H1 (cell line): ENCODE results near the gene C15orf62. TPM values are rescaled to one million over a fixed set of nuclear protein-coding genes. Genes with fewer than 3 reads are reported as not detected.
A peak's percentile ranks its signal among the peaks of the same experiment; 100 is the strongest.

Source experiments
- CTCF ChIA-PET: fragments of 300-600 bp; sonication (Branson Sonifier 250); formaldehyde crosslinking; loops from one replicate; lab custom pipeline; 2021; ENCODE audit not compliant: partially characterized antibody; lab: Charles Lee
- POLR2A ChIA-PET: fragments of 300-600 bp; sonication (Branson Sonifier 250); formaldehyde crosslinking; loops from one replicate; lab custom pipeline; 2021; ENCODE audit warnings: inconsistent platforms; ENCODE audit not compliant: partially characterized antibody; lab: Charles Lee
- DNase-seq, 2 experiments: peaks; one replicate each; pipeline versions ENCODE4 v3.0.0 to v3.0.0-alpha.2; 2010 to 2022; ENCODE audit warnings: low spot score in 2 of 2, low read depth in 1 of 2, mixed read lengths in 1 of 2
- FAIRE-seq: peaks from 2 replicates; lab custom pipeline; 2011; peaks lifted over from hg19 to GRCh38; lab: Jason Lieb, UNC
- H2AFZ ChIP-seq: 2 replicates; pipeline ENCODE4 v1.8.1; 2012; ENCODE audit warnings: low read length, inconsistent platforms
- H2AK5ac ChIP-seq: 2 replicates; pipeline ENCODE4 v1.6.1; 2013; ENCODE audit warnings: low read depth, low read length
- H2BK120ac ChIP-seq: replicated peaks from 2 replicates; pipeline ENCODE3; 2013; ENCODE audit warnings: low read depth, low read length, inconsistent platforms
- H2BK12ac ChIP-seq: 2 replicates; pipeline ENCODE4 v1.6.1; 2013; ENCODE audit warnings: low read depth, low read length
- H2BK15ac ChIP-seq: 2 replicates; pipeline ENCODE4 v1.6.1; 2013; ENCODE audit warnings: low read length
- H2BK20ac ChIP-seq: 2 replicates; pipeline ENCODE4 v1.6.1; 2013; ENCODE audit warnings: low read length
- H2BK5ac ChIP-seq: 2 replicates; pipeline ENCODE4 v1.6.1; 2013; ENCODE audit warnings: low read depth, low read length
- H3K14ac ChIP-seq: 2 replicates; pipeline ENCODE4 v1.6.1; 2013; ENCODE audit warnings: inconsistent platforms; ENCODE audit not compliant: insufficient read length
- H3K18ac ChIP-seq: 2 replicates; pipeline ENCODE4 v1.6.1; 2013; ENCODE audit warnings: low read length; ENCODE audit errors: extremely low read depth
- H3K23ac ChIP-seq: 2 replicates; pipeline ENCODE4 v1.6.1; 2013; ENCODE audit warnings: inconsistent platforms; ENCODE audit not compliant: insufficient read length
- H3K23me2 ChIP-seq: 2 replicates; pipeline ENCODE4 v1.6.1; 2013; ENCODE audit warnings: low read depth, low read length
- H3K27ac ChIP-seq: 2 replicates; pipeline ENCODE4 v1.6.1; 2011; ENCODE audit warnings: low read depth, low read length, inconsistent platforms
- H3K27me3 ChIP-seq, 4 experiments: replicated peaks in 1 of 4; 1 replicate in 1 of 4; 2 replicates in 3 of 4; pipeline versions ENCODE4 v1.6.1 to v1.8.1; 2011 to 2013; ENCODE audit warnings: low read length in 3 of 4, mild to moderate bottlenecking in 3 of 4, inconsistent platforms in 2 of 4, mixed read lengths in 2 of 4, moderate library complexity in 1 of 4; ENCODE audit not compliant: control insufficient read depth in 3 of 4, insufficient read depth in 3 of 4; ENCODE audit errors: extremely low read depth in 1 of 4
- H3K36me3 ChIP-seq, 4 experiments: 2 replicates each; pipeline versions ENCODE4 v1.6.1 to v1.8.1; 2011 to 2013; ENCODE audit warnings: mild to moderate bottlenecking in 4 of 4, low read length in 3 of 4, moderate library complexity in 2 of 4, control low read depth in 1 of 4, inconsistent platforms in 1 of 4; ENCODE audit not compliant: insufficient read depth in 4 of 4, control insufficient read depth in 2 of 4
- H3K4ac ChIP-seq: replicated peaks from 2 replicates; pipeline ENCODE3; 2013; ENCODE audit warnings: low read length, low read depth, mixed read lengths, inconsistent platforms; ENCODE audit not compliant: insufficient read length
- H3K4me1 ChIP-seq, 4 experiments: replicated peaks in 1 of 4; 1 replicate in 1 of 4; 2 replicates in 3 of 4; pipeline versions ENCODE4 v1.6.1 to v1.8.1; 2011 to 2013; ENCODE audit warnings: low read length in 3 of 4, inconsistent platforms in 2 of 4, mixed read lengths in 1 of 4; ENCODE audit not compliant: insufficient read depth in 4 of 4, control insufficient read depth in 3 of 4
- H3K4me2 ChIP-seq, 2 experiments: 2 replicates each; pipeline versions ENCODE4 v1.6.1 to v1.8.1; 2011 to 2013; ENCODE audit warnings: low read depth in 2 of 2, low read length in 2 of 2, control low read depth in 1 of 2, inconsistent platforms in 1 of 2, mild to moderate bottlenecking in 1 of 2; ENCODE audit not compliant: insufficient read depth in 1 of 2
- H3K4me3 ChIP-seq, 4 experiments: fragments of 200-600, 300-600 bp in 1 of 4; sonication (generic), shearing (Covaris generic), sonication (Bioruptor Twin) in 1 of 4; 2 replicates each; pipeline versions ENCODE4 v1.5.1 to v1.8.1; 2011 to 2016; ENCODE audit warnings: low read length in 4 of 4, low read depth in 3 of 4, control low read depth in 2 of 4, inconsistent platforms in 2 of 4, mild to moderate bottlenecking in 2 of 4, mixed read lengths in 1 of 4, moderate library complexity in 1 of 4; ENCODE audit not compliant: insufficient read depth in 2 of 4; ENCODE audit errors: extremely low read depth in 1 of 4
- H3K56ac ChIP-seq: replicated peaks from 2 replicates; pipeline ENCODE3; 2013; ENCODE audit warnings: low read depth, mild to moderate bottlenecking, mixed read lengths, low read length, inconsistent platforms; ENCODE audit not compliant: insufficient read length
- H3K79me1 ChIP-seq: 2 replicates; pipeline ENCODE4 v1.6.1; 2013; ENCODE audit warnings: low read depth, low read length, control low read depth
- H3K79me2 ChIP-seq, 2 experiments: 2 replicates each; pipeline versions ENCODE4 v1.6.1 to v1.8.1; 2012 to 2013; ENCODE audit warnings: low read length in 2 of 2, mild to moderate bottlenecking in 2 of 2, inconsistent platforms in 1 of 2; ENCODE audit not compliant: insufficient read depth in 2 of 2, control insufficient read depth in 1 of 2
- H3K9ac ChIP-seq, 4 experiments: replicated peaks in 1 of 4; 1 replicate in 1 of 4; 2 replicates in 3 of 4; pipeline versions ENCODE4 v1.6.1 to v1.8.1; 2011 to 2013; ENCODE audit warnings: low read depth in 3 of 4, low read length in 3 of 4, control low read depth in 2 of 4, mild to moderate bottlenecking in 2 of 4, moderate library complexity in 2 of 4, inconsistent platforms in 1 of 4; ENCODE audit errors: extremely low read depth in 1 of 4
- H3K9me3 ChIP-seq, 2 experiments: 2 replicates each; pipeline versions ENCODE4 v1.6.1 to v1.8.1; 2012 to 2013; ENCODE audit warnings: mild to moderate bottlenecking in 2 of 2, moderate library complexity in 2 of 2, control low read depth in 1 of 2, inconsistent platforms in 1 of 2, low read depth in 1 of 2, low read length in 1 of 2, mixed read lengths in 1 of 2; ENCODE audit not compliant: insufficient read depth in 2 of 2
- H4K20me1 ChIP-seq, 2 experiments: replicated peaks in 1 of 2; 2 replicates each; pipeline versions ENCODE3 to v1.8.1; 2011 to 2013; ENCODE audit warnings: inconsistent platforms in 2 of 2, low read length in 2 of 2, mild to moderate bottlenecking in 1 of 2; ENCODE audit not compliant: insufficient read depth in 2 of 2, control insufficient read depth in 1 of 2
- H4K5ac ChIP-seq: 2 replicates; pipeline ENCODE4 v1.6.1; 2013; ENCODE audit warnings: low read length, low read depth, mixed read lengths, inconsistent platforms; ENCODE audit not compliant: insufficient read length
- H4K8ac ChIP-seq: 2 replicates; pipeline ENCODE4 v1.8.0; 2013; ENCODE audit warnings: mild to moderate bottlenecking, moderate library complexity, low read length, inconsistent platforms; ENCODE audit not compliant: insufficient read depth; ENCODE audit errors: extremely low read depth
- H4K91ac ChIP-seq: replicated peaks from 2 replicates; pipeline ENCODE3; 2013; ENCODE audit warnings: low read length, mixed read lengths, inconsistent platforms; ENCODE audit not compliant: insufficient read length
- CREB1 ChIP-seq: IDR thresholded peaks from 2 replicates; pipeline ENCODE4 v1.6.1; 2012; ENCODE audit warnings: inconsistent platforms
- CTCF ChIP-seq, 3 experiments: IDR thresholded peaks; 1 replicate in 2 of 3; 2 replicates in 1 of 3; pipeline versions ENCODE4 v1.5.1 to v1.6.1; 2011; ENCODE audit warnings: low read length in 3 of 3, mild to moderate bottlenecking in 3 of 3, inconsistent platforms in 2 of 3, low read depth in 1 of 3, moderate library complexity in 1 of 3; ENCODE audit not compliant: insufficient read depth in 1 of 3; ENCODE audit errors: control extremely low read depth in 1 of 3
- EP300 ChIP-seq, 2 experiments: IDR thresholded peaks; 1 replicate in 1 of 2; 2 replicates in 1 of 2; pipeline ENCODE4 v1.6.1; 2011 to 2012; ENCODE audit warnings: low read depth in 2 of 2, low read length in 2 of 2, mild to moderate bottlenecking in 2 of 2, borderline replicate concordance in 1 of 2, inconsistent platforms in 1 of 2, moderate library complexity in 1 of 2
- PHF8 ChIP-seq: fragments of 200-600 bp; sonication (generic); conservative IDR thresholded peaks from 2 replicates; pipeline ENCODE4 v1.7.1; 2012; ENCODE audit warnings: low read depth, mild to moderate bottlenecking, inconsistent platforms, low read length, moderate library complexity
- SAP30 ChIP-seq: fragments of 300-600 bp; sonication (generic); IDR thresholded peaks from 2 replicates; pipeline ENCODE4 v1.7.1; 2012; ENCODE audit warnings: low read length, moderate library complexity, mild to moderate bottlenecking, inconsistent platforms; ENCODE audit not compliant: insufficient read depth, insufficient replicate concordance
- TAF1 ChIP-seq: IDR thresholded peaks from 2 replicates; pipeline ENCODE4 v1.6.1; 2011; ENCODE audit warnings: mild to moderate bottlenecking, low read depth, low read length
- WGBS, 2 experiments: shearing (Covaris generic) in 1 of 2; methylation state at CpG; one replicate each; pipeline versions ENCODE4 v1.1.6 to v1.1.7; 2013 to 2015; ENCODE audit warnings: low lambda C conversion rate in 2 of 2, mixed read lengths in 2 of 2, inconsistent platforms in 1 of 2, low coverage in 1 of 2, missing lambda C conversion rate in 1 of 2; ENCODE audit not compliant: insufficient replicate concordance in 2 of 2, insufficient coverage in 1 of 2, insufficient read length in 1 of 2; ENCODE audit errors: extremely low coverage in 1 of 2, missing lambda C conversion rate in 1 of 2; 5-methylcytosine and 5-hydroxymethylcytosine counted together
- polyA plus RNA-seq, 7 experiments: library from polyadenylated mRNA; depleted of rRNA in 3 of 7; stranded (reverse) in 5 of 7; unstranded in 2 of 7; fragments of >200 nt in 5 of 7; fragments of 200-250 nt in 2 of 7; gene quantifications; 1 replicate in 5 of 7; 2 replicates in 1 of 7; 4 replicates in 1 of 7; pipeline versions ENCODE4 v1.2.1 to v1.2.3, GENCODE V29; 2011 to 2013; ENCODE audit warnings: missing spikeins in 2 of 7, mixed read lengths in 2 of 7
- total RNA-seq: library from RNA; stranded (reverse); fragmentation: NEBNext Ultra II Directional; extraction: Animal tissue kit (Norgen Biotek cat#: 25700); gene quantifications from 2 replicates; pipeline ENCODE4 v1.2.1, GENCODE V29; 2021
- TF ChIP-seq, protein P1 (sequence below): IDR thresholded peaks from 2 replicates; pipeline ENCODE4 v1.6.1; 2012; ENCODE audit warnings: low read length, inconsistent platforms

Gene C15orf62
- total and polyA plus RNA-seq, 2 of the 8 experiments (the other 6 are each of a cell fraction or from before 2014, with no cell fraction given), result 0.06 to 0.56 TPM

DNA sequence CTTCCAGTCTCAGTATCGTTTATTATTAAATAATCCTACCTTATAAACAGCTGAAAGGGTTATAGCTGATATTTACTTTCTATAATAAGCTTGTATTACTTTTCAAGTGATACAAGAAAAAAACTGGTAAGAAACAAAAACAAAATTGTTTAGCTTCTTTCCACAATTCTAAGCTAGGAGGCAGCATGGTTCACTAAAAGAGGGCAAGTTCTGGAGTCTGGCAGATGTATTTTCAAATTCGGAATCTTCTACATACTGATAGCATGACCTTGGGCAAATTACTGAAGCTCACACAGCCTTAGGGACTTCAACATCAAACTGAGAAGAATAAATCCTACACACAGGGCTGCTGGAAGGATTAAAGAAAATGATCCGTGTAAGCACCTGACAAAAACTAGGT lies 15.4 kb downstream of the C15orf62 start:
- Histone ChIP-seq H3K14ac (no peak overlapping the region), H3K4me1 (peaks cover 19 to 38% (median 20%) of the 10 kb centered on the region in 4 experiments), H3K79me1 (peaks cover 4% of the 10 kb centered on the region), H3K79me2 (peaks cover 0 to 14% of the 10 kb centered on the region in 2 experiments; a peak in 3 of 4 replicates), H3K9ac (no peak overlapping the region), H2AK5ac (no peak overlapping the region; the same call in 1 of the 2 replicates), H2BK20ac (no peak overlapping the region), H3K4me3 (no peak overlapping the region), H4K20me1 (peaks cover 2 to 7% of the 10 kb centered on the region in 2 experiments), H3K23ac (no peak overlapping the region), H2AFZ (no peak overlapping the region), H2BK120ac (no peak overlapping the region), H4K8ac (no peak overlapping the region), H4K91ac (no peak overlapping the region), H3K36me3 (no peaks in the 10 kb centered on the region), H3K9me3 (no peaks in the 10 kb centered on the region), H4K5ac (no peak overlapping the region), H3K23me2 (no peaks in the 10 kb centered on the region; the same call in 1 of the 2 replicates), H3K4ac (no peak overlapping the region), H3K27me3 (no peaks in the 10 kb centered on the region), H3K56ac (no peak overlapping the region), H3K27ac (peak overlapping the region; percentile 2; the same call in 1 of the 2 replicates), H2BK15ac (no peak overlapping the region), H3K4me2 (no peak overlapping the region), H2BK12ac (peak overlapping the region; percentile 90; the same call in 1 of the 2 replicates), H2BK5ac (no peak overlapping the region; the same call in 1 of the 2 replicates), H3K18ac (no peak overlapping the region)
- FAIRE-seq, result no peak
- WGBS, 2 experiments, result 94% methylated on average over 3 of the region's 3 CpGs; no CpG with 5 or more reads in 1 of the 2 experiments
- CTCF ChIA-PET, result interaction anchor here (0.6 to 12.9 kb wide), 22 partner anchors 9 to 238 kb away, joined by 3 to 184 read pairs (median 5); partner anchors contain the start of genes C15orf62, GCHFR, RHOV and SPINT1
- no peak for DNase-seq
- POLR2A ChIA-PET, result interaction anchor here (0.6 to 2.0 kb wide), 2 partner anchors 115 to 167 kb away, joined by 3 to 6 read pairs; partner anchors contain the start of gene CHAC1
- no peak for TF ChIP-seq TAF1
- TF ChIP-seq, protein P1, sequence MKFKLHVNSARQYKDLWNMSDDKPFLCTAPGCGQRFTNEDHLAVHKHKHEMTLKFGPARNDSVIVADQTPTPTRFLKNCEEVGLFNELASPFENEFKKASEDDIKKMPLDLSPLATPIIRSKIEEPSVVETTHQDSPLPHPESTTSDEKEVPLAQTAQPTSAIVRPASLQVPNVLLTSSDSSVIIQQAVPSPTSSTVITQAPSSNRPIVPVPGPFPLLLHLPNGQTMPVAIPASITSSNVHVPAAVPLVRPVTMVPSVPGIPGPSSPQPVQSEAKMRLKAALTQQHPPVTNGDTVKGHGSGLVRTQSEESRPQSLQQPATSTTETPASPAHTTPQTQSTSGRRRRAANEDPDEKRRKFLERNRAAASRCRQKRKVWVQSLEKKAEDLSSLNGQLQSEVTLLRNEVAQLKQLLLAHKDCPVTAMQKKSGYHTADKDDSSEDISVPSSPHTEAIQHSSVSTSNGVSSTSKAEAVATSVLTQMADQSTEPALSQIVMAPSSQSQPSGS, result no peak
- TF ChIP-seq EP300 (IDR thresholded peaks at IDR 0.05; ENCODE audit: borderline replicate concordance in 1 of 2, low read depth in 2 of 2, low read length in 2 of 2), result no peak
- peak in 1 of 3 experiments; percentile 4; a peak in 1 of 4 replicates for TF ChIP-seq CTCF (IDR thresholded peaks at IDR 0.05; ENCODE audit: control extremely low read depth in 1 of 3, insufficient read depth in 1 of 3, low read depth in 1 of 3, low read length in 3 of 3)
- no peak for TF ChIP-seq CREB1
- no peak for TF ChIP-seq PHF8
- no peak for TF ChIP-seq SAP30
